HG03097 (cell line): ENCODE results near the gene ATIC.
"Not testable (repeated sequence)": the region's sequence is repeated elsewhere in the genome, so short reads cannot be mapped to it uniquely, and the experiment has no call there.

Source experiments
- ATAC-seq: cut with Tn5 transposase; IDR thresholded peaks from one replicate; pipeline ENCODE4 v1.9.1; 2021; ENCODE audit not compliant: unreplicated experiment, low FRiP score

The ATIC gene

GRCh38 chr2:215360059-215360458 lies 48.2 kb downstream of the ATIC start:
- ATAC-seq = not testable (repeated sequence)

GRCh38 chr2:215360596-215360995 lies 48.7 kb downstream of the ATIC start:
- ATAC-seq = no peak

GRCh38 chr2:215361211-215361875 lies 49.5 kb downstream of the ATIC start:
- ATAC-seq = no peak

- no peak for ATAC-seq
Observed at GRCh38 chr2:215361876-215362561, 50.2 kb downstream of the ATIC start.

GRCh38 chr2:215362562-215362904 lies 50.7 kb downstream of the ATIC start:
- ATAC-seq = no peak

- no peak for ATAC-seq
Observed at GRCh38 chr2:215363039-215363438, 51.2 kb downstream of the ATIC start.

GRCh38 chr2:215363461-215364156 lies 51.8 kb downstream of the ATIC start:
- ATAC-seq = no peak

- ATAC-seq = no peak
Observed at GRCh38 chr2:215364157-215365155, 52.6 kb downstream of the ATIC start.

GRCh38 chr2:215365184-215365658 lies 53.4 kb downstream of the ATIC start:
- no peak for ATAC-seq

- ATAC-seq = no peak
Observed at GRCh38 chr2:215366440-215367032, 54.7 kb downstream of the ATIC start.

- ATAC-seq = no peak
Observed at GRCh38 chr2:215367662-215368492, 56.0 kb downstream of the ATIC start.

GRCh38 chr2:215368493-215368809 lies 56.6 kb downstream of the ATIC start:
- no peak for ATAC-seq

GRCh38 chr2:215369181-215369760 lies 57.4 kb downstream of the ATIC start:
- ATAC-seq = no peak

GRCh38 chr2:215370112-215370965 lies 58.5 kb downstream of the ATIC start:
- ATAC-seq = no peak

GRCh38 chr2:215371915-215372897 lies 60.3 kb downstream of the ATIC start:
- ATAC-seq = no peak

GRCh38 chr2:215372968-215373649 lies 61.2 kb downstream of the ATIC start:
- no peak for ATAC-seq
